ENCODE results near the gene KIAA0319L. TPM values are rescaled to one million over a fixed set of nuclear protein-coding genes. Genes with fewer than 3 reads are reported as not detected.

The KIAA0319L gene
- total RNA-seq, 1 experiment from 2014 or later: 72.0 TPM

GRCh38 chr1:35401049-35401448, 156.2 kb downstream of the KIAA0319L start:
- Histone ChIP-seq H4K20me1 (ENCODE audit: insufficient read depth) (0 out of 2 replicates have a peak, but pooled peaks cover 2% of the 10 kb centered on the region), H3K27me3 (ENCODE audit: insufficient read depth, low read depth) (no peaks in the 10 kb centered on the region), H3K36me3 (ENCODE audit: low read depth) (peaks cover 53% of the 10 kb centered on the region), H2AFZ (no peak overlapping the region), H3K4me1 (replicated peaks; ENCODE audit: insufficient read depth) (no peaks in the 10 kb centered on the region), H3K4me2 (no peak overlapping the region), H3K4me3 (no peak overlapping the region), H3F3A (ENCODE audit: insufficient read depth, low read depth) (no peaks in the 10 kb centered on the region; the same call in 1 of the 2 replicates), H3K9me2 (ENCODE audit: insufficient read depth) (no peaks in the 10 kb centered on the region), H3K9me3 (ENCODE audit: insufficient read depth, low read depth) (no peaks in the 10 kb centered on the region), H3K27ac (no peak overlapping the region), H3K79me2 (ENCODE audit: low read depth) (no peaks in the 10 kb centered on the region)
- DNase-seq: no peak
- BruUV-seq (replicated peaks): no TSS peak
- intact Hi-C loops (cut with micrococcal nuclease; ENCODE audit: unreplicated experiment): no loop called here
- no peak for TF ChIP-seq CTCF (conservative IDR thresholded peaks at IDR 0.05)
- no peak for TF ChIP-seq EZH2 (IDR thresholded peaks at IDR 0.05; ENCODE audit: low read depth)
- ChIA-PET CTCF (no interaction called here), POLR2A (ENCODE audit: unreplicated experiment) (no interaction called here)

GRCh38 chr1:35398739-35399138, 158.5 kb downstream of the KIAA0319L start:
- Histone ChIP-seq H3F3A (ENCODE audit: insufficient read depth, low read depth) (no peaks in the 10 kb centered on the region; the same call in 1 of the 2 replicates), H4K20me1 (ENCODE audit: insufficient read depth) (peaks cover 2% of the 10 kb centered on the region; the same call in 1 of the 2 replicates), H2AFZ (no peak overlapping the region), H3K79me2 (ENCODE audit: low read depth) (no peaks in the 10 kb centered on the region), H3K4me1 (replicated peaks; ENCODE audit: insufficient read depth) (no peaks in the 10 kb centered on the region), H3K4me2 (no peak overlapping the region), H3K4me3 (no peak overlapping the region), H3K9me3 (ENCODE audit: insufficient read depth, low read depth) (no peaks in the 10 kb centered on the region), H3K9me2 (ENCODE audit: insufficient read depth) (no peaks in the 10 kb centered on the region), H3K27me3 (ENCODE audit: insufficient read depth, low read depth) (no peaks in the 10 kb centered on the region), H3K36me3 (ENCODE audit: low read depth) (peaks cover 50% of the 10 kb centered on the region), H3K27ac (no peak overlapping the region)
- intact Hi-C loops (cut with micrococcal nuclease; ENCODE audit: unreplicated experiment): loop anchor here (10.0 kb wide), 1 partner anchor 194 kb away; no protein-coding TSS in a partner anchor
- ChIA-PET POLR2A (ENCODE audit: unreplicated experiment) (no interaction called here), CTCF (no interaction called here)
- no TSS peak for BruUV-seq (replicated peaks)
- no peak for DNase-seq
- TF ChIP-seq EZH2 (IDR thresholded peaks at IDR 0.05; ENCODE audit: low read depth) (no peak), CTCF (conservative IDR thresholded peaks at IDR 0.05) (no peak)

GRCh38 chr1:35394386-35394785, 162.8 kb downstream of the KIAA0319L start:
- Histone ChIP-seq H3K9me3 (ENCODE audit: insufficient read depth, low read depth) (no peaks in the 10 kb centered on the region), H2AFZ (no peak overlapping the region), H3K4me3 (no peak overlapping the region), H3K9me2 (ENCODE audit: insufficient read depth) (no peaks in the 10 kb centered on the region), H3K4me1 (replicated peaks; ENCODE audit: insufficient read depth) (no peaks in the 10 kb centered on the region), H3K36me3 (ENCODE audit: low read depth) (peaks cover 36% of the 10 kb centered on the region; the same call in 1 of the 2 replicates), H3K79me2 (ENCODE audit: low read depth) (no peaks in the 10 kb centered on the region), H3K4me2 (no peak overlapping the region), H3K27ac (no peak overlapping the region), H3F3A (ENCODE audit: insufficient read depth, low read depth) (no peaks in the 10 kb centered on the region; the same call in 1 of the 2 replicates), H3K27me3 (ENCODE audit: insufficient read depth, low read depth) (no peaks in the 10 kb centered on the region), H4K20me1 (ENCODE audit: insufficient read depth) (peaks cover 2% of the 10 kb centered on the region; the same call in 1 of the 2 replicates)
- BruUV-seq (replicated peaks): no TSS peak
- no peak for DNase-seq
- TF ChIP-seq EZH2 (IDR thresholded peaks at IDR 0.05; ENCODE audit: low read depth) (no peak), CTCF (conservative IDR thresholded peaks at IDR 0.05) (no peak)
- ChIA-PET CTCF (no interaction called here), POLR2A (ENCODE audit: unreplicated experiment) (interaction anchor here (0.5 kb wide), 1 partner anchor 710 kb away, joined by 3 read pairs; no protein-coding TSS in a partner anchor)
- intact Hi-C loops (cut with micrococcal nuclease; ENCODE audit: unreplicated experiment): loop anchor here (10.0 kb wide), 1 partner anchor 190 kb away; no protein-coding TSS in a partner anchor
